Measurements from ENCODE around the gene ASXL2.
"Not testable (repeated sequence)": the region's sequence is repeated elsewhere in the genome, so short reads cannot be mapped to it uniquely, and the experiment has no call there.

- not testable (repeated sequence) for TF ChIP-seq CTCF (IDR thresholded peaks at IDR 0.05 in 8 of 11, conservative IDR thresholded peaks at IDR 0.05 in 3 of 11); POLR2AphosphoS5 (IDR thresholded peaks at IDR 0.05); POLR2A (IDR thresholded peaks at IDR 0.05)
Observed at GRCh38 chr2:25915411-25915810, 37.1 kb upstream of the ASXL2 start.

Data from spleen (tissue), 7 donors.